WERI-Rb-1 (cell line): ENCODE results near the gene MAP3K5.

Source experiments
- DNase-seq: peaks from one replicate; pipeline ENCODE4 v3.0.0-alpha.2; 2020
- H3K27ac ChIP-seq: fragments of 250-450 bp; sonication (Bioruptor Pico); 2 replicates; pipeline ENCODE4 v1.5.1; 2020; ENCODE audit warnings: mild to moderate bottlenecking, moderate library complexity
- H3K27me3 ChIP-seq: fragments of 250-450 bp; sonication (Bioruptor Pico); 2 replicates; pipeline ENCODE4 v1.5.1; 2021; ENCODE audit warnings: mild to moderate bottlenecking, low read depth, moderate library complexity; ENCODE audit not compliant: insufficient read depth, severe bottlenecking
- H3K36me3 ChIP-seq: fragments of 250-450 bp; sonication (Bioruptor Pico); 2 replicates; pipeline ENCODE4 v1.5.1; 2020; ENCODE audit warnings: mild to moderate bottlenecking, moderate library complexity
- H3K4me3 ChIP-seq: 2 replicates; pipeline ENCODE4 v1.5.1; 2011; ENCODE audit warnings: low read depth, mild to moderate bottlenecking, control low read depth, low read length
- H3K9me3 ChIP-seq: fragments of 250-450 bp; sonication (Bioruptor Pico); 2 replicates; pipeline ENCODE4 v1.5.1; 2021; ENCODE audit warnings: mild to moderate bottlenecking, moderate library complexity; ENCODE audit not compliant: severe bottlenecking
- CTCF ChIP-seq: IDR thresholded peaks from 2 replicates; pipeline ENCODE4 v1.5.1; 2011; ENCODE audit warnings: low read depth, mild to moderate bottlenecking, control low read depth, inconsistent platforms, low read length

Gene MAP3K5

GRCh38 chr6:136600818-136601217 lies 191.5 kb downstream of the MAP3K5 start:
- no peak for DNase-seq
- H3K4me3 ChIP-seq: no peak overlapping the region
- no peak for TF ChIP-seq CTCF
- H3K9me3 ChIP-seq: no peaks in the 10 kb centered on the region
- H3K27ac ChIP-seq: no peak overlapping the region
- H3K36me3 ChIP-seq: no peaks in the 10 kb centered on the region
- H3K27me3 ChIP-seq: no peaks in the 10 kb centered on the region

GRCh38 chr6:136599329-136600011 lies 192.8 kb downstream of the MAP3K5 start:
- no peak for TF ChIP-seq CTCF
- Histone ChIP-seq H3K27ac (no peak overlapping the region), H3K9me3 (no peaks in the 10 kb centered on the region), H3K36me3 (no peaks in the 10 kb centered on the region), H3K27me3 (no peaks in the 10 kb centered on the region), H3K4me3 (no peak overlapping the region)
- DNase-seq: no peak

- Histone ChIP-seq H3K4me3 (no peak overlapping the region), H3K27ac (no peak overlapping the region), H3K9me3 (no peaks in the 10 kb centered on the region), H3K27me3 (no peaks in the 10 kb centered on the region), H3K36me3 (no peaks in the 10 kb centered on the region)
- no peak for TF ChIP-seq CTCF
- no peak for DNase-seq
Observed at GRCh38 chr6:136598048-136598447, 194.2 kb downstream of the MAP3K5 start.

- Histone ChIP-seq H3K27me3 (no peaks in the 10 kb centered on the region), H3K9me3 (no peaks in the 10 kb centered on the region), H3K36me3 (peaks cover 3% of the 10 kb centered on the region), H3K4me3 (no peak overlapping the region), H3K27ac (no peak overlapping the region)
- TF ChIP-seq CTCF: no peak
- no peak for DNase-seq
Observed at GRCh38 chr6:136594671-136595070, 197.6 kb downstream of the MAP3K5 start.

- Histone ChIP-seq H3K27ac (no peak overlapping the region), H3K9me3 (no peaks in the 10 kb centered on the region), H3K27me3 (no peaks in the 10 kb centered on the region), H3K36me3 (peaks cover 3% of the 10 kb centered on the region), H3K4me3 (no peak overlapping the region)
- no peak for DNase-seq
- TF ChIP-seq CTCF: no peak
Observed at GRCh38 chr6:136593748-136594490, 198.4 kb downstream of the MAP3K5 start.
